HEK293 (cell line): ENCODE data around the gene PTPRK.

ENCODE experiments used
- CTCF ChIA-PET: fragments of 350-600 bp; formaldehyde crosslinking; extraction: SDS; loops from one replicate; lab custom pipeline; 2021; ENCODE audit warnings: antibody characterized with exemption; lab: Yijun Ruan, JAX
- POLR2A ChIA-PET: fragments of 300-600 bp; formaldehyde crosslinking; extraction: SDS; loops from one replicate; lab custom pipeline; 2020; ENCODE audit warnings: antibody characterized with exemption, inconsistent platforms; lab: Yijun Ruan, JAX
- H3K27ac ChIP-seq: fragments of 200-500 bp; sonication (Bioruptor generic); 2 replicates; pipeline ENCODE4 v1.5.1; 2014; ENCODE audit warnings: low read depth, low read length, control low read depth, inconsistent platforms; ENCODE audit errors: extremely low read depth
- H3K36me3 ChIP-seq, 2 experiments: fragments of 200-500 bp in 1 of 2; sonication (Bioruptor generic) in 1 of 2; 1 replicate in 1 of 2; 2 replicates in 1 of 2; pipeline ENCODE4 v1.5.1; 2014 to 2017; ENCODE audit warnings: inconsistent platforms in 2 of 2, low read length in 2 of 2; ENCODE audit not compliant: control insufficient read depth in 2 of 2, insufficient read depth in 1 of 2
- H3K4me1 ChIP-seq: fragments of 200-500 bp; sonication (Bioruptor generic); 2 replicates; pipeline ENCODE4 v1.5.1; 2014; ENCODE audit warnings: mild to moderate bottlenecking, low read length, inconsistent platforms; ENCODE audit not compliant: control insufficient read depth, insufficient read depth
- H3K4me3 ChIP-seq: 2 replicates; pipeline ENCODE4 v1.5.1; 2011; ENCODE audit warnings: low read depth, mild to moderate bottlenecking, control low read depth, low read length, moderate library complexity
- H3K9me3 ChIP-seq: fragments of 200-500 bp; sonication (Bioruptor generic); 2 replicates; pipeline ENCODE4 v1.5.1; 2014; ENCODE audit warnings: low read depth, low read length, inconsistent platforms; ENCODE audit not compliant: control insufficient read depth, insufficient read depth
- HOXC10 ChIP-seq: sonication (generic); formaldehyde crosslinking; IDR thresholded peaks from 2 replicates; pipeline ENCODE4 v1.8.1; 2023; ENCODE audit warnings: mild to moderate bottlenecking, missing genetic modification reagents
- IKZF3 ChIP-seq: fragments of 450-650 bp; IDR thresholded peaks from 2 replicates; pipeline ENCODE4 v1.5.0; 2018; ENCODE audit warnings: missing biosample characterization, mild to moderate bottlenecking, missing genetic modification characterization, moderate library complexity
- INSM2 ChIP-seq: fragments of 450-650 bp; formaldehyde crosslinking; IDR thresholded peaks from 2 replicates; pipeline ENCODE4 v1.5.1; 2016; ENCODE audit warnings: missing biosample characterization, missing genetic modification characterization
- MEIS1 ChIP-seq: sonication (generic); formaldehyde crosslinking; IDR thresholded peaks from 2 replicates; pipeline ENCODE4 v1.8.1; 2022; ENCODE audit warnings: missing genetic modification reagents, mild to moderate bottlenecking, borderline replicate concordance
- REST ChIP-seq: fragments of 450-650 bp; formaldehyde crosslinking; IDR thresholded peaks from 2 replicates; pipeline ENCODE4 v1.5.1; 2016; ENCODE audit warnings: missing biosample characterization, missing genetic modification characterization
- ZBTB1 ChIP-seq: fragments of 450-650 bp; formaldehyde crosslinking; IDR thresholded peaks from 2 replicates; pipeline ENCODE4 v1.5.1; 2016; ENCODE audit warnings: missing biosample characterization, missing genetic modification characterization
- ZFP69B ChIP-seq: fragments of 450-650 bp; formaldehyde crosslinking; IDR thresholded peaks from 2 replicates; pipeline ENCODE4 v1.5.1; 2016; ENCODE audit warnings: missing biosample characterization, missing genetic modification characterization
- ZNF2 ChIP-seq: fragments of 450-650 bp; formaldehyde crosslinking; IDR thresholded peaks from 2 replicates; pipeline ENCODE4 v1.5.1; 2016; ENCODE audit warnings: missing biosample characterization, missing genetic modification characterization
- ZNF211 ChIP-seq: fragments of 450-650 bp; formaldehyde crosslinking; IDR thresholded peaks from 2 replicates; pipeline ENCODE4 v1.5.1; 2016; ENCODE audit warnings: low read depth, missing biosample characterization, missing genetic modification characterization
- ZNF324 ChIP-seq: fragments of 450-650 bp; formaldehyde crosslinking; IDR thresholded peaks from 2 replicates; pipeline ENCODE4 v1.5.1; 2016; ENCODE audit warnings: missing biosample characterization, missing genetic modification characterization
- ZNF341 ChIP-seq: fragments of 450-650 bp; formaldehyde crosslinking; IDR thresholded peaks from 2 replicates; pipeline ENCODE4; 2016; ENCODE audit warnings: low read depth, missing biosample characterization, missing genetic modification characterization
- ZNF391 ChIP-seq: fragments of 450-650 bp; formaldehyde crosslinking; IDR thresholded peaks from 2 replicates; pipeline ENCODE4 v1.5.1; 2016; ENCODE audit warnings: low read depth, missing biosample characterization, missing genetic modification characterization, borderline replicate concordance
- ZNF48 ChIP-seq: fragments of 450-650 bp; formaldehyde crosslinking; IDR thresholded peaks from 2 replicates; pipeline ENCODE4 v1.5.1; 2016; ENCODE audit warnings: missing biosample characterization, missing genetic modification characterization
- ZNF518A ChIP-seq: fragments of 450-650 bp; formaldehyde crosslinking; conservative IDR thresholded peaks from 2 replicates; pipeline ENCODE4 v1.5.1; 2016; ENCODE audit warnings: low read depth, missing biosample characterization, missing genetic modification characterization
- ZNF549 ChIP-seq: fragments of 450-650 bp; IDR thresholded peaks from 2 replicates; pipeline ENCODE4 v1.5.1; 2018; ENCODE audit warnings: missing biosample characterization, missing genetic modification characterization, mild to moderate bottlenecking, inconsistent platforms, moderate library complexity
- ZNF555 ChIP-seq: fragments of 450-650 bp; formaldehyde crosslinking; conservative IDR thresholded peaks from 2 replicates; pipeline ENCODE4 v1.5.1; 2017; ENCODE audit warnings: missing biosample characterization, mild to moderate bottlenecking, missing genetic modification characterization, inconsistent platforms
- ZNF560 ChIP-seq: fragments of 450-650 bp; formaldehyde crosslinking; IDR thresholded peaks from 2 replicates; pipeline ENCODE4 v1.5.1; 2017; ENCODE audit warnings: missing biosample characterization, missing genetic modification characterization, borderline replicate concordance
- ZNF677 ChIP-seq: fragments of 450-650 bp; IDR thresholded peaks from 2 replicates; pipeline ENCODE4 v1.5.0; 2018; ENCODE audit warnings: missing biosample characterization, mild to moderate bottlenecking, missing genetic modification characterization, moderate library complexity
- ZNF701 ChIP-seq: fragments of 450-650 bp; formaldehyde crosslinking; IDR thresholded peaks from 2 replicates; pipeline ENCODE4 v1.5.1; 2016; ENCODE audit warnings: missing biosample characterization, missing genetic modification characterization
- ZNF785 ChIP-seq: fragments of 450-650 bp; formaldehyde crosslinking; IDR thresholded peaks from 2 replicates; pipeline ENCODE4 v1.5.1; 2016; ENCODE audit warnings: missing biosample characterization, missing genetic modification characterization
- ZNF792 ChIP-seq: fragments of 450-650 bp; formaldehyde crosslinking; IDR thresholded peaks from 2 replicates; pipeline ENCODE4 v1.5.1; 2016; ENCODE audit warnings: missing biosample characterization, missing genetic modification characterization
- ZNF830 ChIP-seq: fragments of 450-650 bp; IDR thresholded peaks from 2 replicates; pipeline ENCODE4 v1.5.0; 2018; ENCODE audit warnings: missing biosample characterization, missing genetic modification characterization, low read depth, mild to moderate bottlenecking, moderate library complexity

The PTPRK gene

GRCh38 chr6:128278836-128279235 is 241.6 kb downstream of the PTPRK start:
- POLR2A ChIA-PET, result no interaction called here
- no peak overlapping the region for H3K4me3 ChIP-seq
- CTCF ChIA-PET, result no interaction called here
- peaks cover 24% of the 10 kb centered on the region for H3K4me1 ChIP-seq
- no peaks in the 10 kb centered on the region for H3K9me3 ChIP-seq
- TF ChIP-seq INSM2 (tag by site-specific recombination) (no peak), ZNF830 (tag by site-specific recombination) (no peak), ZNF785 (tag by site-specific recombination) (no peak), ZNF391 (no peak), ZNF2 (tag by site-specific recombination) (no peak), ZNF324 (tag by site-specific recombination) (no peak), ZNF792 (tag by site-specific recombination) (no peak), ZNF555 (tag by site-specific recombination) (no peak), ZNF341 (no peak), ZFP69B (tag by site-specific recombination) (no peak), HOXC10 (no peak), ZNF211 (tag by site-specific recombination) (no peak), ZBTB1 (tag by site-specific recombination) (no peak), ZNF48 (tag by site-specific recombination) (no peak), ZNF677 (tag by site-specific recombination) (no peak), ZNF549 (no peak), REST (tag by site-specific recombination) (no peak)
- TF ChIP-seq, all 188 proteins: peak for 0
- no peak overlapping the region for H3K27ac ChIP-seq
- H3K36me3 ChIP-seq, result no peaks in the 10 kb centered on the region

GRCh38 chr6:128277379-128277778 is 243.0 kb downstream of the PTPRK start:
- ChIA-PET POLR2A (no interaction called here), CTCF (interaction anchor here (0.6 to 0.8 kb wide), 3 partner anchors 32 to 485 kb away, joined by 3 to 6 read pairs (median 4); no protein-coding TSS in a partner anchor)
- Histone ChIP-seq H3K9me3 (no peaks in the 10 kb centered on the region), H3K4me3 (no peak overlapping the region), H3K27ac (no peak overlapping the region), H3K4me1 (peaks cover 24% of the 10 kb centered on the region), H3K36me3 (no peaks in the 10 kb centered on the region)
- TF ChIP-seq ZNF701 (tag by site-specific recombination) (no peak), IKZF3 (no peak), ZNF560 (tag by site-specific recombination) (no peak), MEIS1 (CRISPR knock-in tag) (no peak), ZNF518A (tag by site-specific recombination) (no peak)
- TF ChIP-seq, all 188 proteins: peak for 0
